ENCODE data around the gene CAMK2B.

CAMK2B gene

GRCh38 chr7:44329081-44329480, 3.7 kb upstream of the CAMK2B start:
- no peak overlapping the region for H3K27ac ChIP-seq

DNA sequence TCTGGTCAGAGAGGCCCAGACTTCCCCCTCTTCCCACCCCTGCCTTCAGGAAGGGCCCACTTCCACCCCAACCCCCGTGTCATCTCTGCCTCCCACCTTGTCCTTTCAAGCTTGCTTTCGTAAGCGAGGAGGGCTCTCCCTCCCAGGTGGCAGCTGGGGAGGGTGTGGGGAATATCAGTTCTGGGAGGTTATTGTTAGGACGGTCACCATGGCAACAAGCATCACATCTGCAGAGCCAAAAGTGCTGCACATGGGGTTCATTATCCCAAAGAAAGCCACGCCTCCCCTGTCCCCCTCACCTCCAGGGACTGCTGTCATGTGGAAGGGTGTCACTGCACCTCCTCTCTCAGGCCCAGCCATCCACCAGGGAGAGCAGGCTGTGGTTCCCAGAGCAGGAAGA, 2.6 kb upstream of the CAMK2B start:
- no peak overlapping the region for H3K27ac ChIP-seq
- no peak for TF ChIP-seq ZFX (IDR thresholded peaks at IDR 0.05)
- TF ChIP-seq CTCF (conservative IDR thresholded peaks at IDR 0.05), result no peak

More at GRCh38 chr7:44329081-44329480, 3.7 kb upstream of the CAMK2B start:
- no peak for TF ChIP-seq CTCF (conservative IDR thresholded peaks at IDR 0.05)
- no peak for TF ChIP-seq ZFX (IDR thresholded peaks at IDR 0.05)

GRCh38 chr7:44326261-44327125, 1.1 kb upstream of the CAMK2B start:
- no peak overlapping the region for H3K27ac ChIP-seq
- TF ChIP-seq CTCF (conservative IDR thresholded peaks at IDR 0.05) (no peak), ZFX (IDR thresholded peaks at IDR 0.05) (no peak)

DNA sequence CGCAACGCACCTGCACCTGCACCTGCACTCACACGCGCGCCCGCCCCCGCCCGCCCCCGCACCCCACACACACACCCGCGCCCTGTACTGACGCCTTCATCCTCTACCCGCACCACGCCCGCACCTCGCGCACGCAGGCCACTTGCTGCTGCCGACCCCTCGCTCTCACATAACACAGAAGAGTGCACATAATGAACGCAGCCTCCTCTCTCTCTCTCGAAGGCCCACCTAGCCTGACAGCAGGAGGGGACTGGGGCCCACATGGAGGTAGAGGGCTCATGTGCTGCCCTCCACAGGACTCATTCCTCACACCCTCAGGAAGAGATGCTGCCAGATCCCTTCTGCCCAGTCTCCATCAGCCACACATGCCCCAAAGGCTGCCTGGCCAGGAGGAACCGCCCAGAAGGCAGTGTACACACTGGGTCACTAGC, 432 bp upstream of the CAMK2B start:
- H3K27ac ChIP-seq, result no peak overlapping the region
- no peak for TF ChIP-seq CTCF (conservative IDR thresholded peaks at IDR 0.05)
- no peak for TF ChIP-seq ZFX (IDR thresholded peaks at IDR 0.05)

GRCh38 chr7:44324481-44325200, 753 bp downstream of the CAMK2B start:
- no peak overlapping the region for H3K27ac ChIP-seq
- TF ChIP-seq ZFX (IDR thresholded peaks at IDR 0.05) (no peak), CTCF (conservative IDR thresholded peaks at IDR 0.05) (no peak)

- TF ChIP-seq ZFX (IDR thresholded peaks at IDR 0.05) (no peak), CTCF (conservative IDR thresholded peaks at IDR 0.05) (no peak)
These were observed 1.3 kb downstream of the CAMK2B start for GRCh38 chr7:44324204-44324480.

More at GRCh38 chr7:44324204-44324480, 1.3 kb downstream of the CAMK2B start:
- no peak overlapping the region for H3K27ac ChIP-seq
